T-cell (primary cell): Measurements from ENCODE around the gene TLCD5. TPM values are rescaled to one million over a fixed set of nuclear protein-coding genes. Genes with fewer than 3 reads are reported as not detected.

Experiments used
- ATAC-seq, 4 experiments: fragments of 200-7000 bp in 3 of 4; fragments of 150-1000 bp in 1 of 4; cut with Tn5 transposase; replicated peaks in 1 of 4; 1 replicate in 3 of 4; 2 replicates in 1 of 4; pipeline ENCODE4 v1.10.0; 2021; ENCODE audit warnings: moderate library complexity in 3 of 4, mild to moderate bottlenecking in 2 of 4, moderate number of reproducible peaks in 1 of 4
- CTCF ChIA-PET, 2 donors: fragments of 300-600 bp; sonication (Branson Sonifier 250); formaldehyde crosslinking; loops; one replicate each; lab custom pipeline; 2022; ENCODE audit warnings: antibody characterized with exemption in 2 of 2; lab: Charles Lee
- POLR2A ChIA-PET, 2 donors: fragments of 300-600 bp; sonication (Branson Sonifier 250); formaldehyde crosslinking; loops; one replicate each; lab custom pipeline; 2022; ENCODE audit warnings: antibody characterized with exemption in 2 of 2; lab: Charles Lee
- DNase-seq, 35 experiments: peaks; one replicate each; pipeline versions ENCODE4 v3.0.0 to v3.0.0-alpha.2; 2013 to 2023
- H3K27ac ChIP-seq: one replicate; pipeline ENCODE4 v1.5.1; 2013; ENCODE audit warnings: low read length
- H3K27me3 ChIP-seq, 2 experiments: replicated peaks in 1 of 2; 1 replicate in 1 of 2; 2 replicates in 1 of 2; pipeline versions ENCODE4 v1.6.1 to v1.7.0; 2013; ENCODE audit warnings: low read length in 1 of 2, mixed read lengths in 1 of 2; ENCODE audit not compliant: control insufficient read depth in 2 of 2, insufficient read depth in 2 of 2; ENCODE audit errors: extremely low read depth in 1 of 2
- H3K36me3 ChIP-seq, 2 donors: 1 replicate in 1 of 2; 2 replicates in 1 of 2; pipeline versions ENCODE4 v1.6.1 to v1.7.0; 2013; ENCODE audit warnings: low read length in 1 of 2; ENCODE audit not compliant: control insufficient read depth in 2 of 2, insufficient read depth in 1 of 2; ENCODE audit errors: extremely low read depth in 1 of 2
- H3K4me1 ChIP-seq, 2 experiments: 1 replicate in 1 of 2; 2 replicates in 1 of 2; pipeline versions ENCODE4 v1.6.1 to v1.7.0; 2013; ENCODE audit warnings: low read length in 2 of 2, mixed read lengths in 1 of 2; ENCODE audit not compliant: insufficient read depth in 2 of 2, control insufficient read depth in 1 of 2; ENCODE audit errors: extremely low read depth in 1 of 2
- H3K4me3 ChIP-seq, 2 donors: 1 replicate in 1 of 2; 2 replicates in 1 of 2; pipeline versions ENCODE4 v1.5.1 to v1.7.0; 2013; ENCODE audit warnings: mild to moderate bottlenecking in 2 of 2, low read length in 1 of 2, moderate library complexity in 1 of 2; ENCODE audit not compliant: control insufficient read depth in 1 of 2; ENCODE audit errors: extremely low read depth in 1 of 2
- H3K9me3 ChIP-seq: 2 replicates; pipeline ENCODE4 v1.7.0; 2013
- H3K27ac Mint-ChIP-seq, 2 donors: one replicate each; pipeline ENCODE4 v1.8.0; 2020 to 2021; ENCODE audit warnings: mild to moderate bottlenecking in 2 of 2, mixed read lengths in 2 of 2
- H3K27me3 Mint-ChIP-seq, 2 donors: one replicate each; pipeline ENCODE4 v1.8.0; 2021 to 2022; ENCODE audit warnings: mixed read lengths in 2 of 2
- H3K36me3 Mint-ChIP-seq: one replicate; pipeline ENCODE4 v1.8.0; 2021; ENCODE audit warnings: mixed read lengths
- H3K4me1 Mint-ChIP-seq, 3 donors: one replicate each; pipeline ENCODE4 v1.8.0; 2020 to 2022; ENCODE audit warnings: mixed read lengths in 3 of 3, mild to moderate bottlenecking in 1 of 3
- H3K4me3 Mint-ChIP-seq, 3 donors: one replicate each; pipeline ENCODE4 v1.8.0; 2020 to 2022; ENCODE audit warnings: mild to moderate bottlenecking in 3 of 3, mixed read lengths in 3 of 3, moderate library complexity in 3 of 3
- H3K9me3 Mint-ChIP-seq, 3 donors: one replicate each; pipeline ENCODE4 v1.8.0; 2020 to 2022; ENCODE audit warnings: mixed read lengths in 3 of 3
- WGBS: methylation state at CpG from one replicate; pipeline ENCODE4 v1.1.5; 2013; ENCODE audit warnings: missing lambda C conversion rate; ENCODE audit not compliant: insufficient coverage; 5-methylcytosine and 5-hydroxymethylcytosine counted together
- total RNA-seq, 35 experiments: library from RNA in 6 of 35; stranded (reverse) in 6 of 35; fragments of 120-200 nt in 1 of 35; gene quantifications; one replicate each; pipeline versions ENCODE4 v1.2.1 to v1.2.4 and lab custom pipeline; 2013 to 2026

The TLCD5 gene
- total RNA-seq, 5 donors from 2014 or later (not counting 1 experiment from before 2014, with no cell fraction given): 0.39 to 0.73 (median 0.61) TPM; not detected in 2

- H3K27me3 Mint-ChIP-seq: peaks cover 39 to 47% of the 10 kb centered on the region in 2 donors
These were observed 9.2 kb downstream of the TLCD5 start for GRCh38 chr11:120334332-120334731.

DNA sequence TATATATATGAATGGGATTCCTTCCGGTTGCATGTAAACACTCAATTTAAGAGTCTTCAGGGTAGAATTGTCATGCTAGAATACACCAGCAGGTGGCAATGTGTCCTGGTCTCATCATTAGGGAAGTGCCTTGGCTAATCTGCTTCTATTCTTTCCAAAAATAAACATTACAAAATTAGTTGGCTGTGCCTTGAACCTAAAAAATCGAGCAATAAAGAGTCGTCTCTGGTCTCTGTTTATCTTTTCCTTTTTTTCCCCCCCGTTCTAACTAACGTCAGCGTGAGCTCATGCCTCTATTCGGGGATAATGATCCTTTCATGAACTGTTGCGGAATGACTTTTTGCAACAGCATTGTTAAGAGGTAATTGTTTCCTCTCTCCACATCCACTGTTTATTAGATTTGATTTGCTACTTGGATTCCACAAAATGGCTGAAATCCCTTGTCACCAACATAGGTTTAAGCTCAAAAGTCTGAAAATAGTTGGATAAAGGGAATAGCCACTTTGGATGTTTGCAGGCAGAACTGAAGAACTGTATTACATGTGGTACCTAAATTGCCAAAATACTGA lies 9.9 kb downstream of the TLCD5 start:
- Histone ChIP-seq H3K4me1 (peaks cover 12 to 20% of the 10 kb centered on the region in 2 experiments), H3K27me3 (peaks cover 10 to 14% of the 10 kb centered on the region in 2 experiments), H3K27ac (no peak overlapping the region), H3K4me3 (peak overlapping the region in 1 of 2 donors; percentile 81), H3K9me3 (peaks cover 2% of the 10 kb centered on the region), H3K36me3 (no peaks in the 10 kb centered on the region)
- Mint-ChIP-seq H3K4me1 (peaks cover 26 to 36% (median 34%) of the 10 kb centered on the region in 3 donors), H3K27ac (no peak overlapping the region), H3K9me3 (no peaks in the 10 kb centered on the region), H3K4me3 (peak overlapping the region; percentile 51 to 78 (median 62)), H3K36me3 (no peaks in the 10 kb centered on the region), H3K27me3 (peaks cover 42 to 51% of the 10 kb centered on the region in 2 donors)
- WGBS: 0% methylated on average over 2 of the region's 8 CpGs
- DNase-seq: peak in 29 of 35 experiments; percentile 11 to 86 (median 42)
- ChIA-PET POLR2A (interaction anchor here in 1 of 2 donors (0.6 kb wide), 1 partner anchor 13 kb away, joined by 4 read pairs; no protein-coding TSS in a partner anchor), CTCF (interaction anchor here (0.6 to 2.2 kb wide), 19 partner anchors 8 to 940 kb away, joined by 3 to 15 read pairs (median 3); no protein-coding TSS in a partner anchor)
- ATAC-seq: peak in 3 of 4 experiments; percentile 33 to 45 (median 44)

More at GRCh38 chr11:120334332-120334731, 9.2 kb downstream of the TLCD5 start:
- no peak overlapping the region for H3K27ac ChIP-seq
- CTCF ChIA-PET: interaction anchor here (0.7 to 2.2 kb wide), 11 partner anchors 8 to 860 kb away, joined by 3 to 8 read pairs (median 4); no protein-coding TSS in a partner anchor
- Mint-ChIP-seq H3K27ac (no peak overlapping the region), H3K4me3 (no peak overlapping the region), H3K9me3 (no peaks in the 10 kb centered on the region), H3K36me3 (no peaks in the 10 kb centered on the region), H3K4me1 (peaks cover 20 to 30% (median 27%) of the 10 kb centered on the region in 3 donors)
- H3K4me3 ChIP-seq: no peak overlapping the region
- WGBS: no CpG with 5 or more reads among the region's 1 CpG
- ATAC-seq: no peak
- peaks cover 12 to 14% of the 10 kb centered on the region in 2 experiments for H3K27me3 ChIP-seq
- no peak for DNase-seq
- H3K4me1 ChIP-seq: peaks cover 12 to 20% of the 10 kb centered on the region in 2 experiments
- H3K9me3 ChIP-seq: peaks cover 2% of the 10 kb centered on the region
- POLR2A ChIA-PET: interaction anchor here (0.6 kb wide), 3 partner anchors 13 to 666 kb away, joined by 3 to 4 read pairs (median 4); no protein-coding TSS in a partner anchor
- H3K36me3 ChIP-seq: no peaks in the 10 kb centered on the region

DNA sequence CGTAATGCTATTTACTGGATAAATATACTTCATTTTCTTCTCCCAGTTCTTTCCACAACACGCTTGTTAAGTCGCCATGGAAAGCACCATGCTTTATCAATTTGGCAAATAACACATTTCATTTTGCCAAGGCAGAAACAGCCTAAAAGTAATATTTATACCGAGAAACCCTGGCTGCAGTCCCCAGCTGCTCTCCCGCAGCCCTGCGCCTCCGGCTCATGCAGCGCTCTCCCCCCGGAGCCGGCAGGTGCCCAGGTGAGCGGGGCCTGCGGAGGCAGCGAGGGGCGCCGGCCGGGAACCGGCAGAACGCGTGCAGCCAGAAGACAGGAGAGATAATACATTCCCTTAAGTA lies 10.4 kb downstream of the TLCD5 start:
- 2% methylated on average over 12 of the region's 19 CpGs for WGBS
- POLR2A ChIA-PET: no interaction called here
- H3K27me3 Mint-ChIP-seq: peaks cover 42 to 53% of the 10 kb centered on the region in 2 donors

GRCh38 chr11:120335908-120336640 lies 11.0 kb downstream of the TLCD5 start, which contains the start of gene ARHGEF12:
ARHGEF12 (plus strand) TSS chr11:120336413; CDS start chr11:120337244, 831 bp downstream.
- peaks cover 12 to 20% of the 10 kb centered on the region in 2 experiments for H3K4me1 ChIP-seq
- peak within 1 kb of the TSS; percentile 73 to 81 for H3K4me3 ChIP-seq
- Mint-ChIP-seq H3K9me3 (no peaks in the 10 kb centered on the region), H3K36me3 (no peaks in the 10 kb centered on the region), H3K27me3 (peaks cover 41 to 53% of the 10 kb centered on the region in 2 donors), H3K4me1 (peaks cover 33 to 41% (median 38%) of the 10 kb centered on the region in 3 donors), H3K4me3 (peak within 1 kb of the TSS; percentile 84 to 92 (median 85)), H3K27ac (peak within 1 kb of the TSS; percentile 55 to 74)
- DNase-seq: peak; percentile 15 to 82 (median 50)
- CTCF ChIA-PET: interaction anchor here (0.9 to 2.2 kb wide), 6 partner anchors 8 to 859 kb away, joined by 3 to 15 read pairs (median 4); no protein-coding TSS in a partner anchor
- POLR2A ChIA-PET: no interaction called here
- peaks cover 11 to 14% of the 10 kb centered on the region in 2 experiments for H3K27me3 ChIP-seq
- no peak within 1 kb of the TSS for H3K27ac ChIP-seq
- H3K36me3 ChIP-seq: no peaks in the 10 kb centered on the region
- WGBS: under 1% methylated on average over 88 of the region's 92 CpGs
- ATAC-seq: peak; percentile 55 to 74 (median 68)
- H3K9me3 ChIP-seq: peaks cover 2% of the 10 kb centered on the region

More for the DNA sequence above, 10.4 kb downstream of the TLCD5 start:
- no peaks in the 10 kb centered on the region for H3K36me3 ChIP-seq
- ATAC-seq (peak in 3 of 4 experiments; percentile 29 to 52 (median 38)), DNase-seq (peak in 10 of 35 experiments; percentile 1 to 27 (median 6))
- no peak overlapping the region for H3K27ac ChIP-seq
- peaks cover 12 to 20% of the 10 kb centered on the region in 2 experiments for H3K4me1 ChIP-seq
- H3K27ac Mint-ChIP-seq: no peak overlapping the region
- peaks cover 2% of the 10 kb centered on the region for H3K9me3 ChIP-seq
- peaks cover 32 to 41% (median 36%) of the 10 kb centered on the region in 3 donors for H3K4me1 Mint-ChIP-seq
- no peaks in the 10 kb centered on the region for H3K9me3 Mint-ChIP-seq
- peaks cover 8 to 14% of the 10 kb centered on the region in 2 experiments for H3K27me3 ChIP-seq
- CTCF ChIA-PET: interaction anchor here (0.6 to 2.2 kb wide), 15 partner anchors 8 to 859 kb away, joined by 3 to 15 read pairs (median 4); no protein-coding TSS in a partner anchor
- H3K4me3 ChIP-seq: peak overlapping the region; percentile 73 to 81
- H3K4me3 Mint-ChIP-seq: peak overlapping the region; percentile 51 to 78 (median 62)
- H3K36me3 Mint-ChIP-seq: no peaks in the 10 kb centered on the region

DNA sequence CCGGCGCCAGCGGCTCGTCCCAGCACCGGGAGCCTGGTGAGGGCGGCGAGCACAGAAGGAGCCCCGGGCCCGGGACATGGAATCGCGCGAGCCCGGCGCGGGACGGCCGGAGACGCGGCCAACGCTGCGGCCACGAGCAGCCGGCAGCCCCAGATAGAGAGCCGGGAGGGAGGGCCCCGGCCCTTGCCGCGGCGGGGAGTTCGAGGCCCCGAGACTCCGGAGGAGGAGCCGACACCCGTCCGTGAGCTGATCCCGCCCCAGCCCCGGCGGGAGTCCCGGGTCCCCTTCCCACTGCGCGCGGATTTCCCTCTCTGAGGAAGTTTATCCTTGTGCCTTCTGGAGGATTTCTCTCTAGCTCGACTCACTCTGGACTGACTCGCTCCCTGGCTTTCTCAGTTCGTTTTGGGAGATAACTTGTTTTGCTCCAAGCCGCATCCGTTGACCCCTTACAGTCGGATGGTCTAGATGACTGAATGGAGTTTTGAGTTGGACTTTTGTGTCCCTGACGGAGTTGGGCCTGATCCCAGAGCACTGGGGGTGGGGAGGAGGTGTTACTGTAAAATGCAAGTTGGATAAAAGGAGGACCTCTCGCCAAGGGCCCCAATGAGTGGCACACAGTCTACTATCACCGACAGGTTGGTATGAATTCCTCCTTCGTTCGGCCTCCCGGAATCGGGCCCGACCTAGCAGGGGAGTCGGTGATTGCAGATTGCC lies 11.7 kb downstream of the TLCD5 start:
- ChIA-PET POLR2A (no interaction called here), CTCF (no interaction called here)
- Histone ChIP-seq H3K36me3 (no peaks in the 10 kb centered on the region), H3K27ac (no peak overlapping the region), H3K27me3 (peaks cover 13 to 16% of the 10 kb centered on the region in 2 experiments), H3K4me1 (peaks cover 12 to 20% of the 10 kb centered on the region in 2 experiments), H3K4me3 (peak overlapping the region; percentile 73 to 81), H3K9me3 (peaks cover 3% of the 10 kb centered on the region)
- Mint-ChIP-seq H3K9me3 (no peaks in the 10 kb centered on the region), H3K4me3 (peak overlapping the region; percentile 84 to 92 (median 85)), H3K27ac (peak overlapping the region; percentile 55 to 74), H3K36me3 (no peaks in the 10 kb centered on the region), H3K27me3 (peaks cover 44 to 60% of the 10 kb centered on the region in 2 donors), H3K4me1 (peaks cover 34 to 41% (median 38%) of the 10 kb centered on the region in 3 donors)
- peak in 12 of 35 experiments; percentile 3 to 32 (median 14) for DNase-seq
- peak in 3 of 4 experiments; percentile 16 to 36 (median 26) for ATAC-seq
- 1% methylated on average over 42 of the region's 56 CpGs for WGBS
